NCI-H1417 (cell line): ENCODE measurements around the gene EFR3B.

ENCODE experiments used
- DNase-seq, 3 experiments: peaks; one replicate each; lab custom pipeline; 2025; lab: John Stamatoyannopoulos, UW

The EFR3B gene

DNA sequence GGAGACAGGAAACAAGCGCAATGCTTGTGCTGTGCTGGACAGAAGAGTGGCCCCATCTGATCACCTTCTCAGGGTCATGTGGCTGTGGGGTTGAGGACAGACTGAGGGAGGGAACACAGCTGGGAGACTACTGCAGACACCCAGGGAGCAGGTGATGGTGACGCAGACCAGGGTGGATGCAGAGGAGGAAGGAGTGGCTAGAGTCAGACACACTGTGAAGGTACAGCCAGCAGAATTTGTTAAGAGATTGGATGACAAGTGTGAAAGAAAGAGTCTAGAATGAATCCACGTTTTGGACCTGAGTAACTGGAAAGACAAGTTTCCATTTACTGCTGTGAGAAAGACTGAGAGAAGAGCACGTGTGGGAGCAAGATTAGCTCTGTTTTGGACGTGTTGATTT lies 142.4 kb downstream of the EFR3B start:
- peak in 1 of 3 experiments; percentile 19 for DNase-seq

DNA sequence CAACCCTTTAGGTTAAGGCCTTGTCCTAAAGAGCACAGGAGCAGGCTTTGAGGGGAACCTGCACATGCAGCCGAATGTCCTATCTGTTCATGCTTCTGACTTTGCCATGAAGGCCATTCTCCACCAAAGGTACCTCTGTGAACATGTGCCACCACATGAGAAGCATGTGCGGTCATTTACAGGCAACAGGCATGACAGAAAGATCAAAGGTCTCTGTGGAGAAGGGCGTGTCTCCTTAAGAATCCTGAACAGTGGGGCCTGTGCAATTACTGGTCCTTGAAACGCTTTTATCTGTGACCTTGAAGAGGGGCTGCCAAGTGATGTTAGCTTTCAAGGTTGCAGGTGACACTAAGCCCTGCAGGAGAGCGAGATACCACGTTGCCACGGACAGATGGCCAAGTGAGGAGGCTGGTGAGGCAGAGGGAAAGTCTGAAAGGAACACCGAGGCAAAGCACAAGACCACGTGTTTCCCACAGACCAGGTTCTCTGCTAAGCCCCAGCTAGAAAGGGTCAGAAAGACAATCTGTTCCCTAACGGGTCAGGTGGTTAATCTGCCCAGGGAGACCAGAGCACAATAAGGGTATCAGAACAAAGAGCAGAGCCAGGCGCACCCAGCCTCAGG lies 146.0 kb downstream of the EFR3B start:
- DNase-seq, result peak in 2 of 3 experiments; percentile 40 to 93

DNA sequence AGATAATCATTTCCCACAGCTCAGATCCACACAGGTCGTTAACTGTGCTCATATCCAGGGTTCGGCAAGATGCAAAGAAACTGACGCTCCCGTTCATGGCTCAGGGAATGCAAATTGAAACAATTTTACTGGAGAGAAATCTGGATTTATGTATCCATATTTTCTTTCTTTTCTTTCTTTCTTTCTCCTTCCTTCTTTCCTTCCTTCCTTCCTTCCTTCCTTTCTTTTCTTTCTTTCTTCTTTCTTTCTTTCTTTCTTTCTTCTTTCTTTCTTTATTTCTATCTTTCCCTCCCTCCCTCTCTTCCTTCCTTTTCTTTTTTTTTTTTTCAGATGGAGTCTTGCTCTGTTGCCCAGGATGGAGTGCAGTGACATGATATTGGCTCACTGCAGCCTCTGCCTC lies 146.5 kb downstream of the EFR3B start:
- DNase-seq, result no peak

DNA sequence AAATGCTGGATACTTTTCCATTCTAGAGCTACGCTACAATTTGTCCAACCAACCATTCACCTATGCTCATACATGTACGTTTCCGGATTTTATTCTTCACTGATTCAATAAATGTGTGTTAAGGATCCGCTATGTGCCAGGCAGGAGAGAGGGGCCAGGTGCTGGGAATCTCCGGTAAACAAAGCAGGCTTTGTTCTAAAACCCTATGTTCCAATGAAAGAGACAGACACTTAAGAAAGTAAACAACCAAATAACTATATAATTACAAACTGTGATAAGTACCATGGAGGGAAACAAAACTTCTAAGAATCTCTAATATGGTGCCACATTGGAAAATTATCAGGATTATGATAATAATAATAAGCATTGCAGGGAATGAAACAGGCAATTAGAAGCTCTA lies 148.7 kb downstream of the EFR3B start:
- peak in 2 of 3 experiments; percentile 56 to 89 for DNase-seq

DNA sequence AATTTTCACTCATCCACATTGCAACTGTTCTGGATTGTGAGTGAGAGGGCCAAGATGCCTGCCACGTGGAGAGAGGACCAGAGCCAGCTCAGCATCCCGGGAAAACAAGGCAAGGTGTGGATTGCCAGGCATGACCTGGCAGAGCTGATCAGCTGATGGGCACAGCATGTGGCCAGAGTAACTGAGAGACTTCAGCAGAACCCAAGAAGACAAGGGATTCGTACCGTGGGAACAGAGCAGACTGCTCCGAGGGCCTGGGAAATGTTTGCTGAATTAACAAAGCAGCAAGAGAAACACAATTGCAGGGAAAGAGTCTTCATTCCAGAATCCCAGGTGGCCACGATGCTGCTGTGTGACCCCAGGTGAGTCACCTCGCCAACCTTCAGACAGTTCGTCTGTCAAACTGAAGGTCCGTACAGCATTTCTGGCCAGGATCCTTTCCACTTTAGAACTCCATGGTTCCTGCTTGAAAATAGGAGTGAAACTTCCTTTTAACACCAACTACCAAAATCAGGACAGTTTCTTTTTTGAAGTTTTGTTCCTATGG lies 152.8 kb downstream of the EFR3B start:
- DNase-seq, result no peak

DNA sequence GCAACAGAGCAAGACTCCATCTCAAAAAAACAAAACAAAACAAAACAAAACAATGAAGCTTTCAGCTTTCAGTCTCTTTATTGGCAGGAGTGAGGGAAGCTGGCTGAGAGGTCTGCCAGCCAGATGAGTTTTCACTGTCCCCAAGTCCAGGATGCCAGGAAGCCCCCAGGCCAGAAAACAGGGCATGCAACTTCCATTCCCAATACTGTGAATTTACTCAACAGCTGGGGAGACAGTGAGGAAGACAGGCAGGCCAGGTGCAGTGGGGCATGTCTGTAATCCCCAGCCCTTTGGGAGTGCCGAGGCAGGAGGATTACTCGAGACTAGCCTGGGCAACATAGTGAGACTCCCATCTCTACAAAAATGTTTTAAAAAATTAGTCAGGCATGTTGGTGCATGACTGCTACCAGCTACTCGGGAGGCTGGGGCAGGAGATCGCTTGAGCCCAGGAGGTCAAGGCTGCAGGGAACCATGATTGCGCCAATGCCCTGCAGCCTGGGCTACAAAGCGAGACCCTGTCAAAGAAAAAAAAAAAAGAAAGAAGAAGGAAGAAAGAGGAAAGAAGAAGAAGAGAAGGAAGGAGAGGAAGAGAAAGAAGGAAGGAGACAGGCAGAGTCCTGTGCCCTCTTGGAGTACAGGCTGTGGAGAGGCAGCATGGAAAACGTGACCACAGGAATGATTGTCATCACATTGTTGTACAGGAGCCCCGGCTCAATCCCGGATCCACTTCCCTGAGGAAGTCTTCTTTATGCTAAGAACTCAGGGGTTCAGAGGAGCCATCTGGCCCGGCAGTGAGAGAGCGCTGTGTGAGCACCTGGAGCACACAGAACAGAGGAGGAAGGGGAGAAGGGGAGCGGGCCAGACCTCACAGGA lies 155.7 kb downstream of the EFR3B start:
- no peak for DNase-seq

DNA sequence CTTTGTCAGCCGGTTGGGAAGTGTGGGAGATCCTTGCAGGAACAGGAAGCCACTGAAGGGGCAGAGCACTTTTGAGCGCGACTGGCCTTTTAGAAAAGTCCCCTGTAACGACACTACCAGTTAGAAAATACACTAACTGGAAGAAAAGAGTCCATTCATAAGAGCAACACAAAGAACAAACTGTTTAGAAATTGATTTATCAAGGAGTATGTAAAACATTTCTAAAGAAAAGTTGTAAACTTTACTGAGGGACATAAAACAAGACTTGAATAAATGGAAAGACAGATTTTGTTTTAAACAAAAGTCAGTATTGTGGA lies 156.3 kb downstream of the EFR3B start:
- DNase-seq, result no peak

DNA sequence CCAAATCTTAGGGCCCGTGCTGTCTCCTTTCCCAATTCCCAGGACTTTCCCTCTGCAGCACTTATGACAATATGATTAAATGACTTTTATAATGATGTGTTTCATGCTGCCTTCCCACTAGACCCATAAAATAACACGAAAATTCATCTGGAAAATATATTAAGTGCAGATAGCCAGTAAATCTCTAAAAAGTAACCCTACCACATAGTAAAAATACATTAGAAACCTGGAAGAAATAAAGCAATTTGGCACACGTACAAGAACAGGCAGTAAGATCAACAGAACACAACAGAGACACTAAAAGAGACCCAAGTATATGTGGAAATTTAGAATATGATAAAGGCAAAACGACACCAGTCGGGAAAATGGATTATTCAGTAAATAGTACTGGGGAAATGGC lies 156.7 kb downstream of the EFR3B start:
- DNase-seq, result no peak

DNA sequence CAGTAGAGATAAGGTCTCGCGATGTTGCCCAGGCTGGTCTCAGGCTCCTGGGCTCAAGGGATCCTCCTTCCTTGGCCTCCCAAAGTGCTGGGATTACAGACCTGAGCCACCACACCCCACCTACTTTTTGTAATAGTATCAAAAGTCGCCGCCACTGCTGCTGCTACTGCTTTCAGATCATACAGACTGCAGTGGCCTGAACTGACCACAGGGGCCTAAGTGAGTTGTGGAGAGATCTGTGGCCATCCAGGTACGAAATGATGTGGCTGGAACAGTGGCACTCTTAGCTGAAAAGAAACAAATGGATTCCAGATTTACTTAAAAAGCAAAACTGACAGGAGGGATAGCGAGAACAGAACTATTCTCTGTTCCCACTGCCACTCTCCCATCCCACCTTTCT lies 159.4 kb downstream of the EFR3B start:
- no peak for DNase-seq

DNA sequence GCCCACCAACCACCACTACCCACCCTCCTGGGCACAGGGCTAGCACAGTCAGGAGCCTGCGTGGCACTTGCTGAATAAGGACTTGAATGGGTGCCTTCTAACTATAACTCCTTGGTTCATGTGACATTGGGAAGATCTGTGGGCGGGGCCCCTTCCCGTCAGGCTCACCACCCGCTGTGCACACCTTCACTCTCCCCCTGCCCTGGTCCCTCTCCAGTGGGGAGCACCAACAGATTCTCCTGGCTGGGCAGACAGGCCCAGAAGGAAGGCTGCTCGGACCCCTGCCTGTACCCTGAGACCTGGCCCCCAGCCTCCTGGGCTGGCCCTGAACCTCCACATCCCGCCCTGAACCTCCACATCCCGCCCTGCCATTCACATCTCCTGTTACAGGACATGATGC lies 159.9 kb downstream of the EFR3B start:
- no peak for DNase-seq

DNA sequence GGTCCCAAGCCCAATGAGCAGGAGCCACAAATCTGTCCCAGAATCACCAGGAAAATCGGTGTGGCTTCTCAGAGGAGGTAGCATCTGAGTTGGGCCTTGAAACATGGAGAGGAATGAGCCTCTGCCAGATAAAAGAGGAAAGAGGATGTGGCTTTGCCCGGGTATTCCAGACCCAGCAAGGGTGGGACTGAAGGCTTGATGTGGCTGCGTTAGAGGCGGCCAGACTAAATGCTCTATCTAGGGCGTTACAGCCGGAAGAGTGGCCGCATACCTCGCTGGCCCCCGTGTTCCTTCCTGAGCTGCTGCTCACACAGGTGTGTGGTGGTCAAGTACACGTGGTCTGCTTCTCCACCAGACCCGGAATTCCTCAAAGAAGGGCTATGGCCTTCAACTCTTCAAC lies 160.4 kb downstream of the EFR3B start:
- DNase-seq, result no peak

DNA sequence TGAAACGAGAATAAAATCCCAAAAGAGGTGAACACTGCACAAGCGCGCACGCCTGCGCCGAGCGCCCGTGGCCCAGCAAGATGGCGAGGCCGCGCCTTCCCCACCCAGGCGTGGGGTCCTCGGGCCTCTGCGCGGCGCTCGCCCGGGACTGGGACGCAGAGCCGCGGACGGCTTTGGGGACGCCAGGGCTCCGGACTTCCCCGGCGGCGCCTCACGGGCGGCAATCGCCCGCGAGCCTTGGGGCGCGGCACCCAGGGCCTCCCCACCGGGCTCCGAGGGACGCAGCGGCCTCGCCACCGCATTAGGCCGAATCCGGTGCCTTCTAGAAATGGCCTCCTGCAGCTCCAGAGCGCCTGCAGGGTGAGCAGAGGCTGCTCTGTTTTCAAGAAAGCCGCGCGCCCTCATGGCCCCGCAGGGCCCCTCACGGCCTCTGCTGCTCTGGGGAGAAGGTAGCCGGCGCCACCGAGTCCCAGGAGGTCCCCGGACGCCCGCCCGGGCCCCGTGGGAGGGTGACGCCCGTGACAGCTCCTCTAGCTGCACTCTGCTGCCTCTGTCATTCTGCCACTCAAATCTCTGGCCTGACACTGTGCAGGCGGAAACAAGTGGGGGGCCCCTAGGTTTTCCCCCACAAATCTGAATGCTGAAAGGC lies 162.4 kb downstream of the EFR3B start:
- DNase-seq, result no peak

DNA sequence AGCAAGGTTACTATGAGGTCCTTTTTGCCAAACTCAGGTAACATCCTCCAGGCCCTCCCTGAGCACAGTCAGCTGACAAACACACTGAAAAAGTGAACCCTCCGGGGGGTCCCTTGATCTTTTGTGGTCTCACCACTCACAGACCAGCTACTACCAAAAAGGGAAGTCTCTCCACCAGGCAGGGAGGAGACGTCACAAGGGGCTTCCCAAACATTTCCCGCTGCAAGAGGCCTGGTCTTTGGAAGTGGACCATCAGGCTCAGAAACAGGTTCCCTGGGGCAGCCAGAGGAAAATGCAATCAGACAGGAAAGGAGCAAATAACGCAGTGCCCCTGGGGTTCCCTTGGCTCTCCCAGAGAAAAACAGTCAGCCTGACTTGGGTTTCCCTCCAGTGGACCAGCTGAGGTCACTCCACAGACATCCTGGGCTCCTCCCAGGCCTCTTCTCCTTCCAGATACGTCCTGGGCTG lies 165.2 kb downstream of the EFR3B start:
- no peak for DNase-seq
